Uterus (tissue), 4 donors: ENCODE measurements around the gene LYPD6B. TPM values are rescaled to one million over a fixed set of nuclear protein-coding genes. Genes with fewer than 3 reads are reported as not detected.

Source experiments
- DNase-seq, 2 donors: peaks; one replicate each; pipeline ENCODE4 v3.0.0-alpha.2; 2019 to 2020
- H3K27ac ChIP-seq, 2 donors: fragments of 200-600 bp; sonication (generic); 1 replicate in 1 of 2; 2 replicates in 1 of 2; pipeline ENCODE4 v1.5.1; 2016 to 2018
- H3K27me3 ChIP-seq, 2 donors: fragments of 200-600 bp; sonication (generic); one replicate each; pipeline ENCODE4 v1.5.1; 2018 to 2019; ENCODE audit warnings: control low read depth in 1 of 2
- H3K36me3 ChIP-seq, 2 donors: fragments of 200-600 bp; sonication (generic); one replicate each; pipeline ENCODE4 v1.5.1; 2019; ENCODE audit warnings: control low read depth in 1 of 2
- H3K4me1 ChIP-seq, 2 donors: fragments of 200-600 bp; sonication (generic); one replicate each; pipeline ENCODE4 v1.5.1; 2018 to 2019; ENCODE audit warnings: control low read depth in 1 of 2
- H3K4me3 ChIP-seq, 2 donors: fragments of 200-600 bp; sonication (generic); 1 replicate in 1 of 2; 2 replicates in 1 of 2; pipeline ENCODE4 v1.5.1; 2018 to 2019; ENCODE audit warnings: mild to moderate bottlenecking in 1 of 2
- H3K9me3 ChIP-seq, 2 donors: fragments of 200-600 bp; sonication (generic); one replicate each; pipeline ENCODE4 v1.5.1; 2019; ENCODE audit warnings: control low read depth in 1 of 2
- CTCF ChIP-seq, 4 experiments: fragments of 200-600 bp in 2 of 4; fragments of 450-650 bp in 2 of 4; sonication (generic) in 2 of 4; IDR thresholded peaks; one replicate each; pipeline ENCODE4 v1.5.1; 2016 to 2019; ENCODE audit warnings: antibody characterized with exemption in 4 of 4, mild to moderate bottlenecking in 2 of 4, moderate library complexity in 1 of 4
- POLR2A ChIP-seq, 2 donors: fragments of 450-650 bp; IDR thresholded peaks; one replicate each; pipeline ENCODE4 v1.6.1; 2016; ENCODE audit warnings: antibody characterized with exemption in 2 of 2, mild to moderate bottlenecking in 1 of 2, moderate library complexity in 1 of 2
- intact Hi-C: fragments of 100-400 bp; cut with DNase I; formaldehyde crosslinking; loops from one replicate; pipeline ENCODE4 v1.15.1; 2023; ENCODE audit warnings: low total_unique reads
- total RNA-seq, 4 donors: library from RNA; depleted of rRNA in 3 of 4; stranded (reverse); fragments of >200 nt in 3 of 4; gene quantifications; one replicate each; pipeline versions ENCODE4 v1.1.0 to v1.2.4, GENCODE V29; 2014 to 2023
- donor health status: DM: yes; HTN: yes; CAD: no.

The LYPD6B gene
- total RNA-seq, 4 donors from 2014 or later: 0.27 to 9.8 TPM; not detected in 2

- no peak for DNase-seq
- Histone ChIP-seq H3K36me3 (no peaks in the 10 kb centered on the region), H3K27ac (no peak overlapping the region), H3K4me1 (no peaks in the 10 kb centered on the region), H3K27me3 (no peaks in the 10 kb centered on the region), H3K9me3 (no peaks in the 10 kb centered on the region), H3K4me3 (no peak overlapping the region)
- intact Hi-C loops: no loop called here
- TF ChIP-seq POLR2A (IDR thresholded peaks at IDR 0.05) (no peak), CTCF (IDR thresholded peaks at IDR 0.05) (no peak)
Observed at GRCh38 chr2:149089068-149089467, 50.6 kb downstream of the LYPD6B start.

GRCh38 chr2:149090706-149091105 is 52.2 kb downstream of the LYPD6B start:
- TF ChIP-seq POLR2A (IDR thresholded peaks at IDR 0.05): no peak
- no peak for TF ChIP-seq CTCF (IDR thresholded peaks at IDR 0.05)
- no peak for DNase-seq
- H3K9me3 ChIP-seq: no peaks in the 10 kb centered on the region
- H3K27ac ChIP-seq: no peak overlapping the region
- intact Hi-C loops: no loop called here
- no peaks in the 10 kb centered on the region for H3K27me3 ChIP-seq
- no peaks in the 10 kb centered on the region for H3K36me3 ChIP-seq
- H3K4me3 ChIP-seq: no peak overlapping the region
- H3K4me1 ChIP-seq: no peaks in the 10 kb centered on the region

GRCh38 chr2:149093579-149093978 is 55.1 kb downstream of the LYPD6B start:
- H3K27me3 ChIP-seq: no peaks in the 10 kb centered on the region
- H3K9me3 ChIP-seq: no peaks in the 10 kb centered on the region
- H3K4me1 ChIP-seq: no peaks in the 10 kb centered on the region
- intact Hi-C loops: no loop called here
- TF ChIP-seq CTCF (IDR thresholded peaks at IDR 0.05) (no peak), POLR2A (IDR thresholded peaks at IDR 0.05) (no peak)
- no peak overlapping the region for H3K27ac ChIP-seq
- H3K4me3 ChIP-seq: no peak overlapping the region
- DNase-seq: no peak
- no peaks in the 10 kb centered on the region for H3K36me3 ChIP-seq

- Histone ChIP-seq H3K27ac (no peak overlapping the region), H3K27me3 (no peaks in the 10 kb centered on the region), H3K4me1 (no peaks in the 10 kb centered on the region), H3K36me3 (no peaks in the 10 kb centered on the region), H3K4me3 (no peak overlapping the region), H3K9me3 (no peaks in the 10 kb centered on the region)
- no peak for DNase-seq
- intact Hi-C loops: no loop called here
- TF ChIP-seq CTCF (IDR thresholded peaks at IDR 0.05): no peak
Observed at GRCh38 chr2:149094217-149095015, 55.9 kb downstream of the LYPD6B start.

GRCh38 chr2:149098701-149099100 is 60.2 kb downstream of the LYPD6B start:
- Histone ChIP-seq H3K36me3 (no peaks in the 10 kb centered on the region), H3K27me3 (no peaks in the 10 kb centered on the region), H3K4me1 (no peaks in the 10 kb centered on the region), H3K27ac (no peak overlapping the region), H3K9me3 (no peaks in the 10 kb centered on the region), H3K4me3 (no peak overlapping the region)
- DNase-seq: no peak
- no peak for TF ChIP-seq POLR2A (IDR thresholded peaks at IDR 0.05)
- TF ChIP-seq CTCF (IDR thresholded peaks at IDR 0.05): no peak
- intact Hi-C loops: no loop called here
